Measurements from ENCODE around the gene APBA3.

Gene APBA3

DNA sequence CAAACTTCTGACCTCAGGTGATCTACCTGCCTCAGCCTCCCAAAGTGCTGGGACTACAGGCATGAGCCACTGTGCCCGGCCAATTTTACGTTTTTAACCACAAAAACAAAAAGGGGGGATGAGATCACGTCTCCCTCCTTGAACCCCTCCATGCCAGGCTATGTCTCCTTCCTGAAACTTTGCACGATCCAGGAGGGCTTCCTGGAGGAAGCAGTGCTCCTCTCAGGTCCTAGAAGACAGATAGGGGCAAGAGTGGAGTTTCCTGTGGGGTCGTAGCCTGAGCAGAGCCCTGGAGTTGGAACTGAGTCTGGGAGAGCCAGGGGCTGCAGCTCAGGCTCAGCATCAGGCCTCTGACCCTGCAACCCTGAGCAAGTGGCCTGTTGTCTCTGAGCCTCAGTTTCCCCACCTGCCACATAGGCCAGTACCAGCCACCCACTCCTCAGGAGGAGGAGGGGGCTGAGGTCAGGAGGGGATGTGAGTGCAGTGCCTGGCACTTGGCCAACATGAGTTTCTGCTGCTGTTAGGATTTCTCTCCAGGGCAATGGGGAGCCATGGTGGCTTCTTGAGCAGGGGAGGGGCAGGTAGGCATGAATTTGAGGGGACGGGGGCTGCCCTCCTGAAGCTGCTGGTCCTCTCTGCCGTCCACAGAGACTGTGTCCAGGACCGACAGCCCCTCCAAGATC lies 16.0 kb downstream of the APBA3 start:
- no peak for DNase-seq

DNA sequence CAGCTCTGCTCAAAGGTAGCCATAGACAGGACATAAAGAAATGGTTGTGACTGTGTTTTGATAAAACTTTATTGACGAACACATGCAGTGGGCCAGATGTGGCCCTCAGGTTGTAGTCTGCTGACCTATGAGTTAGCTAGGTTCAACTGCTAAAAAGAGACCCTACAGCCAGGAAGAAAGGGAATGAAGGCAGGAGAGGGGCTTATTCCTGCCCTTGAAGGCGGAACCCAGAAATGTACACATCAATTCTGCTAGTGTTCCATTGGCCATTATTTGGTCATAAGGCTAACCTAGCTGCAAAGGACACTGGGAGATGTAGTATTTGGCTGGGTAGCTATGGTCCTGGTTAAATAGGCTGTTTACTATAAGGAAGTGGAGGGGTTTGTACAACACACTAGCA lies 18.0 kb downstream of the APBA3 start:
- DNase-seq, result no peak

DNA sequence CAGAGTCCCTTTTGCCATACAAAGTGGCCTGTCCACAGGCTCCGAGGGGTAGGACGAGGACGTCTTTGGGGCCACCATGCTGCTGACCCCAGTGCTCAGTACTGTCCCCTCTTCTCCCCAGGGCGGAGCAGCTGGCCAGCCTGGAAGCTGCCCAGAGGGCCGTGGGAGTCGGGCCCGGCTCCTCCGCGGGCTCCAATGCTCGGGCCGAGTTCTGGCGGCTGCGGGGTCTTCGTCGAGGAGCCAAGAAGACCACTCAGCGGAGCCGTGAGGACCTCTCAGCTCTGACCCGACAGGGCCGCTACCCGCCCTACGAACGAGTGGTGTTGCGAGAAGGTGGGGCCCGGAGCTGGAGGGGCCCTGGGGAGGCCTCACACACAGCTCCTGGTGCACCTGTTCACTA lies 21.1 kb downstream of the APBA3 start:
- no peak for DNase-seq

DNA sequence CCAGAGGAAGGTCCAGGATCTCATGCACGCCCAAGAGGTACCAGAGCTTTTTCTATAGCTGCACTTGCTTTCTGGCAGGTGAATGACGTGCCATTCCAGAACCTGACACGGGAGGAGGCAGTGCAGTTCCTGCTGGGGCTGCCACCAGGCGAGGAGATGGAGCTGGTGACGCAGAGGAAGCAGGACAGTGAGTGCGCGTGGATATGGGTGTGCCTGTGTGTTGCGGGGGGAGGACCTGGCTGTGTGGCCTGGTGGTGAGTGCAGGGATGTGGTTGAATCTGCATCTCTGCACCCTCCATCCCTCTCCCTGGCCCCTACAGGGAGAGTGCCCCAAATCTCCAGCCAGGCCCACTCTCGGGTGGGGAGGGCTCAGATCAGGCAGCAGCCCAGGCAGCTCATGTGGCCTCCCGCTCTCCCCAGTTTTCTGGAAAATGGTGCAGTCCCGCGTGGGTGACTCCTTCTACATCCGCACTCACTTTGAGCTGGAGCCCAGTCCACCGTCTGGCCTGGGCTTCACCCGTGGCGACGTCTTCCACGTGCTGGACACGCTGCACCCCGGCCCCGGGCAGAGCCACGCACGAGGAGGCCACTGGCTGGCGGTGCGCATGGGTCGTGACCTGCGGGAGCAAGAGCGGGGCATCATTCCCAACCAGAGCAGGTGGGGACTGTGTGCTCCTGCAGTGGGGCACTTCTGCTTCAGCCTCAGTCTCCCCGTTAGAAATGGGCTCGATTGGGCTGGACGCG lies 22.8 kb downstream of the APBA3 start:
- no peak for DNase-seq

DNA sequence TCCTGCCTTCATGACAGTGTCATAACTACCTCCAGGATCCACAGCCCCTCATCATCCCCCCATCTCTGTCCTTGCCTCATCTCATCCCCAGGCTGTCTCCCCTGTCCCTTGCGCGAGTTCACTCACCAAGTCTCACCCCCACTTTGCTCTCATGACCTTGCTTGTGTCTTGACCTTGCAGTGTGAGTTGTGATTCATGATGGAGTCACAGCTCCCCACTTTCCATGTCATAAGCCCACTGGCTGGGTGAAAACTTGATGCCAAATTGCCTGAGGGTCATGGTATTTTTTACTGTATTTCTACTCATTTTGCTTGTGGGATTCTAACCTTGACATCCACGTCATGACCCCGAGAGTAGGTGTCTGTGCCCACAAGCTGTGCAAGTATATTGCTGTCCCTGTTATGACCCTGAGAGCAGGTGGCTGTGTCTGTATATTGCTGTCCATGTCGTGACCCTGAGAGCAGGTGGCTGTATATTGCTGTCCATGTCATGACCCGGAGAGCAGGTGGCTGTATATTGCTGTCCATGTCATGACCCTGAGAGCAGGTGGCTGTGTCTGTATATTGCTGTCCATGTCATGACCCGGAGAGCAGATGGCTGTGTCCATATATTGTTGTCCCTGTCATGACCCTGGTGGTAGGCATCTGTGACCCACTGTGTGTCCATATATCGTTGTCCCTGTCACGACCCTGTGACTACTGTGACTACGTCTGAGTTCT lies 23.8 kb downstream of the APBA3 start:
- no peak for DNase-seq

DNA sequence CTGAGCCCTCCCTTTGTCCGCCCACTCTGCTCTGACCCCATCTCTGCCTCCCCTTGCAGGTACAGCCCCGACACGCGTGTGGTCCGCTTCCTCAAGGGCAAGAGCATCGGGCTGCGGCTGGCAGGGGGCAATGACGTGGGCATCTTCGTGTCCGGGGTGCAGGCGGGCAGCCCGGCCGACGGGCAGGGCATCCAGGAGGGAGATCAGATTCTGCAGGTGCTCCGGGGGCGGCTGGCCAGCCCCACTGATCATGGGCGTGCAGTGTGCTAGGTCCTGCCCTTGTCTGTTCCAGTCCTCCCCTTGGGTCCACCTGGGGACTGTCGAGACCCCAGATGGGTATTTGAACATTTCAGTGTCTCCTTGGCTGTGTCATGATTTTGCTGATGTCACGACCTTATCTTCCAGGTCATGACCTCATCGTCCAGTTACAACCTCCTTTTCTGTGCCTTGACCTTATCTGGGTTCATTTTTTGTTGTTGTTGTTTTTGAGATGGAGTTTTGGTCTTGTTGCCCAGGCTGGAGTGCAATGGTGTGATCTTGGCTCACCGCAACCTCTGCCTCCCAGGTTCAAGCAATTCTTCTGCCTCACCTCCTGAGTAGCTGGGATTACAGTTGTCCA lies 25.3 kb downstream of the APBA3 start:
- DNase-seq, result no peak

DNA sequence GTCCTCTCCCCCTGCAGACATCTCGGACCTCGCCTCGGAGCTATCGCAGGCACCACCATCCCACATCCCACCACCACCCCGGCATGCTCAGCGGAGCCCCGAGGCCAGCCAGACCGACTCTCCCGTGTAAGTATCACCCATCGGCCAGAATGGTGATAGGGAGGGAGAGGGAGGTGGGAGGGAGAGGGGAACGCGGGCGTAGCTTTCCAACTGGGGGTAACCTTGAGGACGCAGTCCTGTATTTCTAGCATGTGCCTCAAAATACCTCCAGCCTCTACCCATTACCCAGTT lies 27.2 kb downstream of the APBA3 start:
- DNase-seq, result no peak

DNA sequence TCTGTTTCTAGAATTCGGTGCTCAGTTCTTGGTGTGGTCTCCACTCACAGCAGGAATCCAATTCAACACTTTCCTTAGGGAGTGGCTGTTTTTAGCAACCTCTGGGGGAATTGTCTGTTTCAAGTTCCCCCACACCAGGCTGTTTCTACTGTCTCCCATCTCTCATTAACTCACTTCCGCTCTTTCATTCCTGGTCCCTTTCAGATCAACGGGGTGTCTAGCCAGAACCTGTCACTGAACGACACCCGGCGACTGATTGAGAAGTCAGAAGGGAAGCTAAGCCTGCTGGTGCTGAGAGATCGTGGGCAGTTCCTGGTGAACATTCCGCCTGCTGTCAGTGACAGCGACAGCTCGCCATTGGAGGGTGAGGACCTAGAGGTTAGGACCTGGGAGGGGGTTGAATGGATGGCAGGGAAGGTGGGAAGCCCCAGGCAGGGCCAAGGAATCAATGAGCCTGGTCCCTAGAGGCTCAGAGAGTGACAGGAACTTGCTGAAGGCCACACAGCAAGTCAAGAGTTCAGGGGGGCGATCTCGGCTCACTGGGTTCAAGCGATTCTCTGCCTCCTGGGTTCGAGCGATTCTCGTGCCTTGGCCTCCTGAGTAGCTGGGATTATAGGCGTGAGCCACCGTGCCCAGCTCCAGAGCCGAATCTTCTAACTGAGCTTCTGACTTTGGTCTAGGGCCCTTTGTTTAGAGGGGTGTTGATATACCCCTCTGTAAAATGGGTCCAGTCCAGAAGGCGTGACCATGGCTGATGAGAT lies 27.8 kb downstream of the APBA3 start:
- no peak for DNase-seq

DNA sequence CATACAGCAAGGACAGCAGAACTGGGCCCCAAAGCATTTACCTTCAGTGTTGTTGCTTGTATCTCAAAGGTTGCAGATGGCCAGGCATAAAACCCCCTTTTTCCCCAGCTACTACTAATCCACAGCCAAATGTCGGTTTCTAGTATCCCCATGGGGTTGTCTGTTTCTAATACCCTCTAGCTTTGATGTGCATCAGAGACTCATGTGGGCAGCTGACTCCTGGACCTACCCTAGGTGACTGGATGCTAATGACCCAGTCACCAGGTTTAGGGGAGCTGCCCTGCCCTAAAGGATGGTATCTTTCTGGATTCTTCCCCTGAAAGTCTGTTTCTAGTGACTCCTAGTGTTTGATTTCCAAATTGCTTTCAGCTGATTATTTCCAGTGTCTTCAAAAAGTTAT lies 29.4 kb downstream of the APBA3 start:
- no peak for DNase-seq

DNA sequence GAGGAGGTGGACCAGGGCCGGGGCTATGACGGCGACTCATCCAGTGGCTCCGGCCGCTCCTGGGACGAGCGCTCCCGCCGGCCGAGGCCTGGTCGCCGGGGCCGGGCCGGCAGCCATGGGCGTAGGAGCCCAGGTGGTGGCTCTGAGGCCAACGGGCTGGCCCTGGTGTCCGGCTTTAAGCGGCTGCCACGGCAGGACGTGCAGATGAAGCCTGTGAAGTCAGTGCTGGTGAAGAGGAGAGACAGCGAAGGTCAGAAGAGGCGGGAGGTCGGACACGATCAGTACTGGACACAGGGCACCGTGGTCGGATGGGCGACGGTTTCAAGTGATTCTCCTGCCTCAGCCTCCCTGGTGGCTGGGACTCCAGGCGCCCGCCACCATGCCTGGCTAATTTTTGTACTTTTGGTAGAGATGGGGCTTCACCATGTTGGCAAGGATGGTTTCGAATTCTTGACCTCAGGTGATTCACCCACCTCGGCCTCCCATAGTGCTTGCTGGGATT lies 31.0 kb downstream of the APBA3 start:
- no peak for DNase-seq

DNA sequence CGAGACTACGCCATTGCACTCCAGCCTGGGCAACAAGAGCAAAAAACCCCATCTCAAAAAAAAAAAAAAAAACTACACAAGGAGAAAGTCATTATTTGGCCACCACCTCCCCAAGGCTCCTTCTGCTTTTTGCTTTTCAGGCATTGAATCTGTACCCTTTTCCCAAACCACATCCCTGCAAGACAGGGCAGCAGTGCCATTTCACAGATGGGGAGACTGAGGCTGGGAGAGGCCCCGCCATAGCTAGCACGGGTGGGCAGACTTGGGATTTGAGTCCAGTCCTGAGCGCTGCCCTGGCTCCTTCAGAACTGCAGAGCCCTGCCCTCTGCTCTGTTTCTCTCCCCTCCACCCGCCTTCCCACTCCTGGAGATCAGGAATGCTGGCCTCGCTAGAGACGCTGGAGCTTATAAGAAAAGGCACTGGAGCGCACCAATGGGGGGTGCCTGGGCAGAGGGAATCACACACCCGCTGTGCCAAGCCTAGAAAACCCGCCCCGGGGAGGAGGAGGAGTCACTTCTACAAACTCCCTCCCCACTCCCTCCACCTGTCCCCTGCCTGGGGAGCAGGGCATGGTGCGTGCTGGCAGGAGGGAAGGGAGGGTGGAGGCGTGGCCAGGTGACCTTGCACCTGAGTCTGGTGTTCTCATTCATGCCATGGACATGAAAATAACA lies 35.7 kb downstream of the APBA3 start:
- no peak for DNase-seq

DNA sequence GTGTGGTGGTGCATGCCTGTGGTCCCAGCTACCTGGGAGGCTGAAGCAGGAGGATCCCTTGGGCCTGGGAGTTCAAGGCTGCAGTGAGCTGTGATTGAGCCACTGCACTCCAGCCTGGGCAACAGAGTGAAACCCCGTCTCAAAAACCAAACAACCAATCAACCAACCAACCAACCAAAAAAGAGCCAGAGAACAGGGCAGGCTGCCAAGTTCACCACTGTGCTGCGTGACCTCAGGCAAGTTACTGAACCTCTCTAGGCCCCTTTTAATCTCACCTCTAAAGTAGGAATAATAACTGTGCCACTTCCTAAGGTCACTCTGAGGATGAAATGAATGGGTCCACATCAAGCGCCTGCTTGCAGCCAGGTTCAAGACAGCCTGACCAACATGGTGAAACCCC lies 36.4 kb downstream of the APBA3 start:
- DNase-seq, result no peak

DNA sequence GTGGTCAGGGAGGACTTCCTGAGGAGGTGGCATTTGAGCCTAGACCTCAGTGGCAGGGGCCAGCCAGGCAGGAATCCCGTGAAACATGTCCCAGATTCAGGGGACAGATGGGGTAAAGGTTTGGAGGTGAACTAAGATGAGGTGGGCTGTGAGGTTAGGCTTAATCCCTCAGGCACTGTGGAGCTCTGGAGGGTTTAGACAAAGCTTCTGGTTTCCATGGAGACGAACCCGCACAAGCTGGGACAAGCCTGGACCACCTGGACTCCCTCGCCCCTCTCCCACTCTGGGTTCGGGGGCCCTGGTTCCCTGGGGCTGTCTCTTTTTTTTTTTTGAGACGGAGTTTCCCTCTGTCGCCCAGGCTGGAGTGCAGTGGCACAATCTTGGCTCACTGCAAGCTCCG lies 37.6 kb downstream of the APBA3 start:
- DNase-seq, result no peak

DNA sequence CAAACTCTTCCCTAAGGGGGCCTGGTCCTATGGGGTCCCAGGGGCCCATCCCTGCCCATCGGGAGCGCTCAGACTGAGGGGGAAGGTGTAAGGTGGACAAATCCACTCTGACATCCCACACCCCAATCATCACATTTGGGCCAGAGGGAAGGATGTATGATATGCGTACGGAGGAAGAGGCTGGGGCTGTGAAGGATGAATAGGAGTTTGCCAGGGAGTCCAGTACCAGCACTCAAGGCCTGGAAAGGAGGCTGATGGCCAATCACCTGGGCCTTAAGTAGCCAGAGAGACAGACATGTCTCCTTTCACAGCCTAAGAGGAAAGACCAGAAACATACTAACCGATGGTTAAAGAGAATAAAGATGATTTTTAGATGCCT lies 38.4 kb downstream of the APBA3 start:
- no peak for DNase-seq

DNA sequence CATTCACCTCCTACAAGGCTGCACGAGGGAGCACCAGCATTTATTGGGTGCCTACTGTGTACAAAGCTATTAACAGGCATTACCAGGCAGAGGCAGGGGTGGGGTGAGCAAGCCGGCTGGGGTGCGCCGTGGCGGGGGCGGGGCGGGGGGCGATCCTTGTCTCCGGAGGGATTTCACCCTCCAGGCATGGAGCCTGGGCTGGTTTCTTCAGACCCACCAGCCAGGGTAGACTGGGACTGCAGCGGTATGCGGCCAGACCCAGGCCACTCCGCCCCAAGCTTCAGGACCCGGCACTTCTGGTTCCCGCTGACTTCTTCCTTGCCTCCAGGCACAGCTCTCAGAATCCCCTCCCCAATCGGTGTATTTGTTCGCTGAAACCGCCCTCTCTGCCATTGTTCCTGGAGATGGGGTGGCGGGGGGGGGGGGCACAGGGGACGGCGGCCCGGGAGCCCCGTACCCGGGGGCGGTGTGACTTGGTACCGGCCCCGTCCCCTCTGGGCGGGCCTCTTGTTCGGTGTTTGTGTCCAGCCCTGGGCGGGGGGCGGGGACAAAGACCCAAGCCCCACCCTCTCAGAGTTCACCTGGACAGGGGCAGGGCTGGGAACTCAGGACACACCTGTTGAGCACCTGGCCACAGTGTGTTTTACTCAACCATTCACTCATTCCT lies 38.9 kb downstream of the APBA3 start:
- DNase-seq, result no peak

DNA sequence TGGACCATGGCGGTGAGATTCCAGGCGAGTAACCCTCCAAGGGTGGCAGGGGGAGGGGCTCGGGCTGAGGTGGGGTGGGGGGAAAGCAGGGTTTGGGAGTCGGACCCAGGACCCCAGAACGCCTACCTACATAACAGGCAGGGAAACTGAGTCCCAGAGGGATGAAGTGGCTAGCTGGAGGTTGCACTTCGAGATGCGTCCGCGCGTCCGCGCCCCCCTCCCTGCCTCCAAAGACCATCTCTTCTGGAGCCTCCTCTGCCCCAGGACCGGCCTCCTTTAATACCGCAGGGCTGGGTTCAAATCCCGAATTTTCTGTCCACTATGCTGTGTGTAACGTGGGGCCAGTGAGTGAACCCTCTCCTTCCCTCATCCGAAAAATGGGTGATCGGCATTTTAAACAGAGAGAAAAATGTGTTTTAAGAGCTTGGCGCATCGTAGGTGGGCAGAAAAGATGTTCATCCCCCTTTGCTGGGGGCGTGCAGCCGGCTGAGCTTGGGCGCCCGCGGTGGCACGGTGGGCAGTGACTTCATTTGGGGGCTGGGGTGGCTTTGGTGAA lies 39.5 kb downstream of the APBA3 start:
- no peak for DNase-seq

DNA sequence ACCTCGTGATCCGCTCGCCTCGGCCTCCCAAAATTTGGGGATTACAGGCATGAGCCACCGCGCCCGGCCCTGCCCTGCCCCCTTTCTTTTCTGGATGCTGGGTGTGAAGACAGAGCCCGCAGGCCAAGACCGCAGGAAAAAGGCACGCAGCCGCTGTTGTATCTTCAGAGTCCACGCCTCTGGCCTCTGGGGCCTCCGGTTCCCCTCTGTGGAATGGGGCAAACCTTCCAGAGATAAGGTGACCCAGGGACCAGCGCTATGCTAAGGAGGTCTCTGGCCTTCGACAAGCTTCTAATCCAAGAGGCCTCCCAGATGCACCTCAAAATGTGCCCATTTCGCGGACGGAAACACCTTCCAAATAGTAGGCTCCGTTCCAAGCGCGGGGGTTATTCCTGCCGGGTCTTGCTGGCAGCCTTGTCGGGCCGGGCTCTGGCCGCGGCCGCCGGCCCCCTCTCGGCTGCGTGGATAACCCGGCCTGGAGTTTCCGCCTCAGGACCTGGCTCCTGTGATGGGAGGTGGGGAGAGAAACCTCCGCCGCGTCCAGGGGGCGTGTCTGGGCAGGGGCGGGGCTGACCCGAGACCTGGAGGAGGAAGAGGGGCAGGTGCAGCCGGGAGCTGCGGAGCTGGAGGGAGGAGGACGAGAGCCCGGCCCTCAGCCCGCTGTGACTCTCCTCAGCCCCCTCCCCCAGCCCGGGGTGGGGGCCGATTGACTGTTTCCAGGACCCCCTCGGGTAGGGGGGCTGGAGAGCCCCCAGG lies 40.2 kb downstream of the APBA3 start:
- no peak for DNase-seq

DNA sequence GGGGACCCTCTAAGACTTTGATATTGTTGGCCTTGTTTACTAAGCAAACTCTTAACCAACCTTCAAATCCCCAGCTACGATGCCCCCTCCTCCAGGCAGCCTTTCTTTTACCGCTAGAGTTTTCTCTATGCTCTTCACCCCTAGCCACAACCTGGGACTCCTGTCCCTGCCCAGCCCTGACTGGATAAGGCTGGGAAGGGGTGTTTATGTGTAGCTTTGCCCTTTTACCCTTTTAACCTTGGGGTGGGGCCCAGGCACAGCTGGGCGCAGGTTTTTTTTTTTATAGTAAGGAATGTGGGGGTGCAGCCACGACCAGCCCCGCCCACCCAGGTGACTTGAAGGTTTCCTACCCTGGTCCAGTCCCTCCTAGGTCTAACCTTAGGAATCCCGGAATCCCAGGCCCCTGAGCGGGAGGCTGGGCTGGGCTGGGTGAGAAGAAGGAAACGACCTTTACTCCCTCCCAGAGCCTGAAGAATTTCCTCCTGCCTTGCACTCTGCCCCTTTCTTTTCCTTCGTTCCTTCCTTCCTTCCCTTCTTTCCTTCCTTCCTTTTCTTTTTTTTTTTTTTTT lies 41.1 kb downstream of the APBA3 start:
- no peak for DNase-seq

DNA sequence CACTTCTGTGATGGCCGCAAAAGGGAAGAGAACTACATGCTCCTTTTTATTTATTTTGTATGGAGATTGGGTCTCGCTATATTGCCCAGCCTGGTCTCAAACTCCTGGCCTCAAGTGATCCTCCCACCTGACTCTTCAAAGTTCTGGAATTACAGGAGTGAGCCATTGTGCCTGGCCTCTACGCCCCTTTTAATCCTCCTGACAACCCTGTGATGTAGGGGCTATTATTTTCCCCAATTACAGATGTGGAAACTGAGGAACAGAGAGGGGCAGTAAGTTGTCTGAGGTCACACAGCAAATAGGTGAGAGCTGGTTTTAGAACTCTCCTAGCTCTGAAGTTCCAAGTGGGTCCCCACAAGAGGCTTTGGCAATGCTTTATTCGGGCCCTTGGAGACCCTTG lies 41.6 kb downstream of the APBA3 start:
- no peak for DNase-seq

DNA sequence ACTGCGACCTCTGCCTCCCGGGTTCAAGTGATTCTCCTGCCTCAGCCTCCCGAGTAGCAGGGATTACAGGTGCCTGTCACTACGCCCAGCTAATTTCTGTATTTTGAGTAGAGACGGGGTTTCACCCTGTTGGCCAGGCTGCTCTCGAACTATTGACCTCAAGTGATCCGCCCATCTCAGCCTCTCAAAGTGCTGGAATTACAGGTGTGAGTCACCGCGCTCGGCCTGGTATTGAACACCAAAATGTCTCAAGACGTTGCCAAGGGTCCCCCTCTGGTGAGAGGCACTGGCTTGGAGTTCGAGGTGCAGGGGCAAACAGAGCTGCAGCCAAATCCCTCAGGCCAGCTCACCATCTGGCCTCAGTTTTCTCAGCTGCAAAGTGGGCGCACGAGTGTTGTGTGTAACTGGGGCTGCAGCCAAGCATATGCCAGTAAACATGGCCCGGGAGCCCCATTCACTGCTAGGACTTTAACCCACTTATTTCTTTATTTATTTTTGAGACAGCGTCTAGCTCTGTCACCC lies 45.3 kb downstream of the APBA3 start:
- no peak for DNase-seq

Data from cerebellar nuclear complex (tissue), 1 donor.